Left ventricle myocardium inferior (tissue), 1 donor: ENCODE results near the gene PRIMPOL. TPM values are rescaled to one million over a fixed set of nuclear protein-coding genes. Genes with fewer than 3 reads are reported as not detected.
"Not testable (repeated sequence)": the region's sequence is repeated elsewhere in the genome, so short reads cannot be mapped to it uniquely, and the experiment has no call there.

Experiments
- DNase-seq: peaks from one replicate; pipeline ENCODE4 v3.0.0-alpha.2; 2020
- H3K27ac ChIP-seq: fragments of 200-600 bp; replicated peaks from 2 replicates; pipeline ENCODE4 v1.8.0; 2021
- H3K27me3 ChIP-seq: fragments of 200-600 bp; 2 replicates; pipeline ENCODE4 v1.8.0; 2021; ENCODE audit warnings: low read depth
- H3K36me3 ChIP-seq: fragments of 200-600 bp; 2 replicates; pipeline ENCODE4 v1.8.0; 2021
- H3K4me1 ChIP-seq: fragments of 200-600 bp; 2 replicates; pipeline ENCODE4 v1.8.0; 2021
- H3K4me3 ChIP-seq: fragments of 200-600 bp; 2 replicates; pipeline ENCODE4 v1.8.0; 2021; ENCODE audit warnings: mild to moderate bottlenecking, moderate library complexity
- H3K9me3 ChIP-seq: fragments of 200-600 bp; replicated peaks from 2 replicates; pipeline ENCODE4 v1.8.0; 2021
- CTCF ChIP-seq: fragments of 200-600 bp; IDR thresholded peaks from 2 replicates; pipeline ENCODE4 v1.8.0; 2021; ENCODE audit warnings: antibody characterized with exemption, mild to moderate bottlenecking, borderline replicate concordance
- intact Hi-C: fragments of 100-400 bp; cut with micrococcal nuclease; formaldehyde crosslinking; loops from one replicate; pipeline ENCODE4 v1.11.0; 2022
- total RNA-seq: library from RNA; stranded (reverse); fragmentation: NEBNext Ultra II Directional; extraction: Animal tissue kit (Norgen Biotek cat#: 25700); gene quantifications from one replicate; pipeline ENCODE4 v1.2.1, GENCODE V29; 2021
- donor health status: DM: no; HTN: yes; CAD: no; lungs with severe emphysema.

PRIMPOL gene
- total RNA-seq, 1 donor from 2014 or later = 10.6 TPM

DNA sequence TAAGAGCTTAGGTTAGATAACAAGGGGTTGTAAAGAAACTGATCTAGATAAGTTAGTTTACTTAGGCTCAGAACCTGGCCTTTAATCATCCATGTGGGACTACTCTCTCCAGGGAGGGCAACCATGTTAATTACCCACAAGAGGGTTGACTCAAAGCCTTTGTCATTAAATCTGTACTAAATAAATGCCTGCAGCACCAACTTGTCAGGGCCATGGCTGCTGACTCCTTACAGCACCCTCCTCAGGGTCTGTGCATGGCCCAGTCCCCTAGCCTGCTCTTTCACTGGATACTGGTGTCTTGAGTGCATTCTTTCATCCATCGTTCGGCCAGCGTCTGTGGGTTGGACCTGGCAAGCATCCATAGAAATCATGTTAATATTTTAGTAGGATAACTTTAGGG is 35.0 kb upstream of the PRIMPOL start:
- Histone ChIP-seq H3K27me3 (no peaks in the 10 kb centered on the region), H3K36me3 (no peaks in the 10 kb centered on the region), H3K4me3 (no peak overlapping the region), H3K9me3 (peaks cover 13% of the 10 kb centered on the region), H3K4me1 (no peaks in the 10 kb centered on the region), H3K27ac (no peak overlapping the region)
- TF ChIP-seq CTCF = no peak
- intact Hi-C loops = no loop called here
- no peak for DNase-seq

DNA sequence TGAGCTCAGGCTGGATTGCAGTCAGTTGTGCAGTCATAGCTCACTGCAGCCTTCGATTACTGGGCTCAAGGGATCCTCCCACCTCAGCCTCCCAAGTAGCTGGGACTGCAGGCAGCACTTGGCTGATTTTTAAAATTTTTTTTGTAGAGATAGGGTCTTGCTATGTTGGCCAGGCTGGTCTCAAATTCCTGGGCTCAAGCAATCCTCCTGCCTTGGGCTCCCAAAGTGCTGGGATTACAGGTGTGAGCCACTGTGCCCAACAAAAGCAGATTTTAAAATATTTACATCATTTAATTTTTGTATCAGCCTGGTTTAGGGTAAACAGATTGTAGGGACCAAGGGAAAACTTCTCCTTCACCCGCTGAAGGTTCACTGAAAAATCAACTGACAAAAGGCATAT is 33.4 kb upstream of the PRIMPOL start:
- DNase-seq, H3K4me1 ChIP-seq, H3K36me3 ChIP-seq, H3K27ac ChIP-seq, intact Hi-C loops, H3K27me3 ChIP-seq, H3K4me3 ChIP-seq: not testable (repeated sequence)
- H3K9me3 ChIP-seq = peaks cover 13% of the 10 kb centered on the region

GRCh38 chr4:184616633-184617551 is 32.6 kb upstream of the PRIMPOL start:
- peaks cover 13% of the 10 kb centered on the region for H3K9me3 ChIP-seq
- intact Hi-C loops = no loop called here
- no peak overlapping the region for H3K27ac ChIP-seq
- H3K4me3 ChIP-seq = no peak overlapping the region
- H3K27me3 ChIP-seq = no peaks in the 10 kb centered on the region
- no peaks in the 10 kb centered on the region for H3K4me1 ChIP-seq
- no peak for DNase-seq
- no peaks in the 10 kb centered on the region for H3K36me3 ChIP-seq
- TF ChIP-seq CTCF = no peak

DNA sequence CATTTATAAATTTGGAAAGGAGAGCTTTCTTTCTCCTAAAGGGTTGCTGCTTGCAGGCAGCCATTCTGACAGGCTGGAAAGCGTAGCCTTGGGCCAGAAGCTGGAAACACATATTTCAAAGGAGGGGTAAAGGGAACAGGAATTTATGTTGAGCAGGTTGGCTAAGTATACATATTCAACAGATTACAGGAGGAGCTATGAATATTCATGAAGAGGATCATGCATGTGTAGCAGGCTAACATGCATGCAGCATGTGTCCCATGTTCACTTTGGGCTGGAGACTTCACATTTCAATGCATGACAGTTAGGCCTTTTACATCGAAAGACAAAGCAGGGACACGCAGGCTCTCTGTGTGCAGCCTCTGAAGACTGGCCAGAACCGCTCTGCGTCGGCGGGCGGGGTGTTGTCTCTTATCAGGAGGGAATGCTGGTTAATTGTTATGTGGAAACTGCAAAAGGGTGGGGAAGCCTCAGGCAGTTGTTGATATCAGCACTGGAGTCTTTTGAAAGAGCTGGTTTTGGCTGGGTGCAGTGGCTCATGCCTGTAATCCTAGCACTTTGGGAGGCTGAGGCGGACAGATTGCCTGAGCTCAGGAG is 31.8 kb upstream of the PRIMPOL start:
- DNase-seq = no peak

GRCh38 chr4:184620212-184620867 is 29.2 kb upstream of the PRIMPOL start:
- no peaks in the 10 kb centered on the region for H3K9me3 ChIP-seq

More for the DNA sequence above, 31.8 kb upstream of the PRIMPOL start:
- Histone ChIP-seq H3K4me1 (no peaks in the 10 kb centered on the region), H3K4me3 (no peak overlapping the region), H3K27me3 (no peaks in the 10 kb centered on the region), H3K9me3 (peaks cover 13% of the 10 kb centered on the region), H3K27ac (no peak overlapping the region), H3K36me3 (no peaks in the 10 kb centered on the region)
- intact Hi-C loops = no loop called here
- no peak for TF ChIP-seq CTCF

More at GRCh38 chr4:184620212-184620867, 29.2 kb upstream of the PRIMPOL start:
- DNase-seq = no peak
- no peaks in the 10 kb centered on the region for H3K36me3 ChIP-seq
- no peaks in the 10 kb centered on the region for H3K4me1 ChIP-seq
- no peak for TF ChIP-seq CTCF
- H3K27ac ChIP-seq = no peak overlapping the region
- H3K27me3 ChIP-seq = no peaks in the 10 kb centered on the region
- no peak overlapping the region for H3K4me3 ChIP-seq
- intact Hi-C loops = no loop called here
